Measurements from ENCODE around the gene NPLOC4.
A peak's percentile ranks its signal among the peaks of the same experiment; 100 is the strongest.

Gene NPLOC4

GRCh38 chr17:81524039-81524864 lies 112.7 kb downstream of the NPLOC4 start:
- H3K4me3 ChIP-seq (ENCODE audit: low read length), result no peak overlapping the region
- H3K27ac ChIP-seq (ENCODE audit: low read length), result no peak overlapping the region
- no peaks in the 10 kb centered on the region for H3K9me3 ChIP-seq (ENCODE audit: control insufficient read depth, low read depth, low read length)
- H3K4me1 ChIP-seq (ENCODE audit: control insufficient read depth, low read depth, low read length), result peaks cover 4% of the 10 kb centered on the region
- no peak overlapping the region for H3K9ac ChIP-seq (ENCODE audit: low read length)
- no peaks in the 10 kb centered on the region for H3K36me3 ChIP-seq (ENCODE audit: control insufficient read depth, low read depth, low read length)
- peaks cover 44% of the 10 kb centered on the region for H3K27me3 ChIP-seq (ENCODE audit: control insufficient read depth, insufficient read depth, low read length)

- Histone ChIP-seq H3K9me3 (ENCODE audit: control insufficient read depth, low read depth, low read length) (no peaks in the 10 kb centered on the region), H3K27me3 (ENCODE audit: control insufficient read depth, insufficient read depth, low read length) (peaks cover 51% of the 10 kb centered on the region)
Observed at GRCh38 chr17:81523402-81524038, 113.4 kb downstream of the NPLOC4 start.

GRCh38 chr17:81522491-81523401 lies 114.2 kb downstream of the NPLOC4 start:
- H3K4me3 ChIP-seq (ENCODE audit: low read length), result peak overlapping the region; percentile 14
- H3K9ac ChIP-seq (ENCODE audit: low read length), result no peak overlapping the region
- no peaks in the 10 kb centered on the region for H3K36me3 ChIP-seq (ENCODE audit: control insufficient read depth, low read depth, low read length)
- H3K27ac ChIP-seq (ENCODE audit: low read length), result no peak overlapping the region
- H3K4me1 ChIP-seq (ENCODE audit: control insufficient read depth, low read depth, low read length), result peaks cover 4% of the 10 kb centered on the region
- peaks cover 59% of the 10 kb centered on the region for H3K27me3 ChIP-seq (ENCODE audit: control insufficient read depth, insufficient read depth, low read length)
- H3K9me3 ChIP-seq (ENCODE audit: control insufficient read depth, low read depth, low read length), result no peaks in the 10 kb centered on the region

More at GRCh38 chr17:81523402-81524038, 113.4 kb downstream of the NPLOC4 start:
- H3K4me3 ChIP-seq (ENCODE audit: low read length), result peak overlapping the region; percentile 14
- H3K36me3 ChIP-seq (ENCODE audit: control insufficient read depth, low read depth, low read length), result no peaks in the 10 kb centered on the region
- no peak overlapping the region for H3K27ac ChIP-seq (ENCODE audit: low read length)
- peaks cover 4% of the 10 kb centered on the region for H3K4me1 ChIP-seq (ENCODE audit: control insufficient read depth, low read depth, low read length)
- no peak overlapping the region for H3K9ac ChIP-seq (ENCODE audit: low read length)

- H3K27ac ChIP-seq (ENCODE audit: low read length), result no peak overlapping the region
- H3K9ac ChIP-seq (ENCODE audit: low read length), result no peak overlapping the region
- H3K4me3 ChIP-seq (ENCODE audit: low read length), result peak overlapping the region; percentile 52
Observed at GRCh38 chr17:81520021-81520901, 116.7 kb downstream of the NPLOC4 start.

GRCh38 chr17:81519284-81520020 lies 117.5 kb downstream of the NPLOC4 start:
- Histone ChIP-seq H3K9ac (ENCODE audit: low read length) (no peak overlapping the region), H3K9me3 (ENCODE audit: control insufficient read depth, low read depth, low read length) (no peaks in the 10 kb centered on the region), H3K27ac (ENCODE audit: low read length) (no peak overlapping the region), H3K36me3 (ENCODE audit: control insufficient read depth, low read depth, low read length) (no peaks in the 10 kb centered on the region), H3K4me1 (ENCODE audit: control insufficient read depth, low read depth, low read length) (peaks cover 4% of the 10 kb centered on the region), H3K4me3 (ENCODE audit: low read length) (peak overlapping the region; percentile 52), H3K27me3 (ENCODE audit: control insufficient read depth, insufficient read depth, low read length) (peaks cover 65% of the 10 kb centered on the region)

More at GRCh38 chr17:81520021-81520901, 116.7 kb downstream of the NPLOC4 start:
- peaks cover 4% of the 10 kb centered on the region for H3K4me1 ChIP-seq (ENCODE audit: control insufficient read depth, low read depth, low read length)
- H3K27me3 ChIP-seq (ENCODE audit: control insufficient read depth, insufficient read depth, low read length), result peaks cover 65% of the 10 kb centered on the region
- no peaks in the 10 kb centered on the region for H3K36me3 ChIP-seq (ENCODE audit: control insufficient read depth, low read depth, low read length)
- no peaks in the 10 kb centered on the region for H3K9me3 ChIP-seq (ENCODE audit: control insufficient read depth, low read depth, low read length)

GRCh38 chr17:81518785-81519283 lies 118.1 kb downstream of the NPLOC4 start:
- Histone ChIP-seq H3K36me3 (ENCODE audit: control insufficient read depth, low read depth, low read length) (no peaks in the 10 kb centered on the region), H3K27ac (ENCODE audit: low read length) (no peak overlapping the region), H3K4me1 (ENCODE audit: control insufficient read depth, low read depth, low read length) (peaks cover 4% of the 10 kb centered on the region), H3K27me3 (ENCODE audit: control insufficient read depth, insufficient read depth, low read length) (peaks cover 65% of the 10 kb centered on the region), H3K4me3 (ENCODE audit: low read length) (peak overlapping the region; percentile 52), H3K9me3 (ENCODE audit: control insufficient read depth, low read depth, low read length) (no peaks in the 10 kb centered on the region), H3K9ac (ENCODE audit: low read length) (no peak overlapping the region)

GRCh38 chr17:81518113-81518784 lies 118.7 kb downstream of the NPLOC4 start:
- no peak overlapping the region for H3K27ac ChIP-seq (ENCODE audit: low read length)
- peaks cover 61% of the 10 kb centered on the region for H3K27me3 ChIP-seq (ENCODE audit: control insufficient read depth, insufficient read depth, low read length)
- H3K4me1 ChIP-seq (ENCODE audit: control insufficient read depth, low read depth, low read length), result peaks cover 4% of the 10 kb centered on the region
- no peak overlapping the region for H3K9ac ChIP-seq (ENCODE audit: low read length)
- H3K9me3 ChIP-seq (ENCODE audit: control insufficient read depth, low read depth, low read length), result no peaks in the 10 kb centered on the region
- peak overlapping the region; percentile 52 for H3K4me3 ChIP-seq (ENCODE audit: low read length)
- no peaks in the 10 kb centered on the region for H3K36me3 ChIP-seq (ENCODE audit: control insufficient read depth, low read depth, low read length)

GRCh38 chr17:81517339-81518112 lies 119.4 kb downstream of the NPLOC4 start:
- no peaks in the 10 kb centered on the region for H3K9me3 ChIP-seq (ENCODE audit: control insufficient read depth, low read depth, low read length)
- peaks cover 4% of the 10 kb centered on the region for H3K4me1 ChIP-seq (ENCODE audit: control insufficient read depth, low read depth, low read length)
- no peak overlapping the region for H3K9ac ChIP-seq (ENCODE audit: low read length)
- no peaks in the 10 kb centered on the region for H3K36me3 ChIP-seq (ENCODE audit: control insufficient read depth, low read depth, low read length)
- H3K27ac ChIP-seq (ENCODE audit: low read length), result no peak overlapping the region
- H3K4me3 ChIP-seq (ENCODE audit: low read length), result no peak overlapping the region
- peaks cover 53% of the 10 kb centered on the region for H3K27me3 ChIP-seq (ENCODE audit: control insufficient read depth, insufficient read depth, low read length)

GRCh38 chr17:81517009-81517338 lies 119.9 kb downstream of the NPLOC4 start:
- H3K36me3 ChIP-seq (ENCODE audit: control insufficient read depth, low read depth, low read length), result no peaks in the 10 kb centered on the region
- no peak overlapping the region for H3K4me3 ChIP-seq (ENCODE audit: low read length)
- no peaks in the 10 kb centered on the region for H3K9me3 ChIP-seq (ENCODE audit: control insufficient read depth, low read depth, low read length)
- H3K27me3 ChIP-seq (ENCODE audit: control insufficient read depth, insufficient read depth, low read length), result peaks cover 48% of the 10 kb centered on the region
- no peak overlapping the region for H3K27ac ChIP-seq (ENCODE audit: low read length)
- peaks cover 4% of the 10 kb centered on the region for H3K4me1 ChIP-seq (ENCODE audit: control insufficient read depth, low read depth, low read length)
- H3K9ac ChIP-seq (ENCODE audit: low read length), result no peak overlapping the region

All from iPS-18a (cell line).